Parathyroid adenoma (tissue), 2 donors: ENCODE data around the gene PIEZO1.

Experiments
- H2AFZ ChIP-seq: fragments of 300-600 bp; sonication (generic); one replicate; pipeline ENCODE4 v1.7.0; 2017; ENCODE audit warnings: antibody characterized with exemption, mild to moderate bottlenecking
- H3K27ac ChIP-seq: fragments of 300-600 bp; sonication (generic); one replicate; pipeline ENCODE4 v1.7.0; 2017
- H3K27me3 ChIP-seq: fragments of 300-600 bp; sonication (generic); one replicate; pipeline ENCODE4 v1.7.0; 2017; ENCODE audit warnings: low read length; ENCODE audit not compliant: control insufficient read depth, insufficient read depth
- H3K36me3 ChIP-seq: fragments of 300-600 bp; sonication (generic); one replicate; pipeline ENCODE4 v1.7.0; 2017; ENCODE audit warnings: low read length; ENCODE audit not compliant: control insufficient read depth, insufficient read depth
- H3K4me1 ChIP-seq: fragments of 300-600 bp; sonication (generic); one replicate; pipeline ENCODE4 v1.7.0; 2017; ENCODE audit warnings: control low read depth
- H3K4me2 ChIP-seq: fragments of 300-600 bp; sonication (generic); one replicate; pipeline ENCODE4 v1.7.0; 2017; ENCODE audit warnings: low read length
- H3K4me3 ChIP-seq: fragments of 300-600 bp; sonication (generic); one replicate; pipeline ENCODE4 v1.7.0; 2017; ENCODE audit warnings: low read depth, low read length
- H3K79me2 ChIP-seq: fragments of 300-600 bp; sonication (generic); one replicate; pipeline ENCODE4 v1.7.0; 2017; ENCODE audit warnings: control low read depth
- H3K9ac ChIP-seq: fragments of 300-600 bp; sonication (generic); one replicate; pipeline ENCODE4 v1.7.0; 2017; ENCODE audit warnings: mild to moderate bottlenecking
- H3K9me3 ChIP-seq: fragments of 300-600 bp; sonication (generic); one replicate; pipeline ENCODE4 v1.7.0; 2017; ENCODE audit warnings: low read length; ENCODE audit not compliant: control insufficient read depth
- TF ChIP-seq, protein P1 (sequence below): fragments of 300-600 bp; sonication (generic); IDR thresholded peaks from one replicate; pipeline ENCODE4 v1.7.0; 2017; ENCODE audit warnings: antibody characterized with exemption, mild to moderate bottlenecking
- donor health status: primary hyperparathyroidism.

PIEZO1 gene

GRCh38 chr16:88733630-88734360 is 51.2 kb downstream of the PIEZO1 start:
- TF ChIP-seq, protein P1, sequence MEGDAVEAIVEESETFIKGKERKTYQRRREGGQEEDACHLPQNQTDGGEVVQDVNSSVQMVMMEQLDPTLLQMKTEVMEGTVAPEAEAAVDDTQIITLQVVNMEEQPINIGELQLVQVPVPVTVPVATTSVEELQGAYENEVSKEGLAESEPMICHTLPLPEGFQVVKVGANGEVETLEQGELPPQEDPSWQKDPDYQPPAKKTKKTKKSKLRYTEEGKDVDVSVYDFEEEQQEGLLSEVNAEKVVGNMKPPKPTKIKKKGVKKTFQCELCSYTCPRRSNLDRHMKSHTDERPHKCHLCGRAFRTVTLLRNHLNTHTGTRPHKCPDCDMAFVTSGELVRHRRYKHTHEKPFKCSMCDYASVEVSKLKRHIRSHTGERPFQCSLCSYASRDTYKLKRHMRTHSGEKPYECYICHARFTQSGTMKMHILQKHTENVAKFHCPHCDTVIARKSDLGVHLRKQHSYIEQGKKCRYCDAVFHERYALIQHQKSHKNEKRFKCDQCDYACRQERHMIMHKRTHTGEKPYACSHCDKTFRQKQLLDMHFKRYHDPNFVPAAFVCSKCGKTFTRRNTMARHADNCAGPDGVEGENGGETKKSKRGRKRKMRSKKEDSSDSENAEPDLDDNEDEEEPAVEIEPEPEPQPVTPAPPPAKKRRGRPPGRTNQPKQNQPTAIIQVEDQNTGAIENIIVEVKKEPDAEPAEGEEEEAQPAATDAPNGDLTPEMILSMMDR = no peak
- Histone ChIP-seq H3K27me3 (no peaks in the 10 kb centered on the region), H3K4me1 (peaks cover 24% of the 10 kb centered on the region), H3K9ac (no peak overlapping the region), H3K4me2 (no peak overlapping the region), H3K27ac (no peak overlapping the region), H2AFZ (no peak overlapping the region), H3K36me3 (no peaks in the 10 kb centered on the region), H3K79me2 (no peaks in the 10 kb centered on the region), H3K4me3 (no peak overlapping the region), H3K9me3 (no peaks in the 10 kb centered on the region)

DNA sequence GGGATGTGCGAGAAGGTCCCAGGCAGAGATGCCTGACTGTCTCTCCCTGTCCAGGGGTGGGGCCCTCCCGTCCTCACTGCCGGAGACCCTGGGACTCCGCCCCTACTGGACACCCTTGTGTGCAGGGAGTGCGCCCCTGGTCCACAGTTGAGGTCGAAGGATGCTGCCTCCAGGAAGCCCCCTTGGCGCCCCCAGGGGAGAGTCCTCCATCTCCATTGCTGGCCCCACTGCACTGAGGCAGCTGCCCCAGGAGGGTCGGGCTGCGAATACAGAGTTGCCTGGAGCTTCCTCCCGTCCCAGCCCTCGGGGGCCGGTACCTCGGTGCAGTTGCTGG is 52.1 kb downstream of the PIEZO1 start:
- no peaks in the 10 kb centered on the region for H3K79me2 ChIP-seq
- peaks cover 16% of the 10 kb centered on the region for H3K4me1 ChIP-seq
- H3K27ac ChIP-seq = no peak overlapping the region
- H2AFZ ChIP-seq = no peak overlapping the region
- no peak overlapping the region for H3K4me2 ChIP-seq
- no peaks in the 10 kb centered on the region for H3K36me3 ChIP-seq
- H3K27me3 ChIP-seq = no peaks in the 10 kb centered on the region
- TF ChIP-seq, protein P1 = no peak
- no peak overlapping the region for H3K9ac ChIP-seq
- H3K9me3 ChIP-seq = no peaks in the 10 kb centered on the region
- no peak overlapping the region for H3K4me3 ChIP-seq

DNA sequence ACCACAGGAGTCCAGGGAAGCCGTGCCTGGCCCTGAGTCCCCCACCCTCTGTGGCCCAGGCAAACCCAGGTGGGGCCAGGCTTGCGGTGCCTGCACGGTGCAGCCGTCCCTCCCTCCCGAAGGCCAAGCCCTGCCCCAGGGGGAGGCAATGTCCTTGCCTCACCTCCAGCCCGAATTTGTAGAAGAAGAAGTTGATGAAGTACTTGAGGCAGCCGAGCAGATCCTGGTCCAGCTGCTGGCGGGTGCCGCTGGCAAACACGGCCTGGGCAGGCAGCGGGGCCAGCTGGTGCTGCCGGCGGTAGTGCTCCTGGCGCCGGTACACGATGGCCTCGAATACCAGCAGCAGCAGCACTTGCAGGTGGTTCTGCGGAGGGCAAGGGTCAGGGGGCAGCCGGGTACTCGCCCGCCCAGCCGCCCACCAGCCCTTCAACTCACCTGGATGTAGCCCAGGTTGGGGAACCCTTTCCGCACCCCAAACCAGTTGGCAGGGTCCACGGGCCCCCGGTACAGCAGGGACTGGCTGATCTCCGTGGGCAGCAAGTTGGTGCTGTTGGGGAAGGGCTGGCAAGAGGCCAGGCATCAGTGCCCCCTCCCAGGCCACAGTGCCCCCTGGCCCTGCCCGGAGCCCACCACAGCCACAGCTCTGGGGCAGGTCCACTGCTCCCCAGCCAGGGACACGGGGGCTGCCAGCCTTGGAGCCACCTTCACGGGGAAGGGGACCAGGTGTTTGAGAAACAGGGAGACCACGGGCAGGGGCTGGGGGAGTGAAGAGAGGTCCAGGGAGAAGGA is 52.7 kb downstream of the PIEZO1 start:
- no peaks in the 10 kb centered on the region for H3K27me3 ChIP-seq
- no peak overlapping the region for H2AFZ ChIP-seq
- no peak overlapping the region for H3K4me3 ChIP-seq
- TF ChIP-seq, protein P1 = no peak
- no peak overlapping the region for H3K9ac ChIP-seq
- H3K9me3 ChIP-seq = no peaks in the 10 kb centered on the region
- no peak overlapping the region for H3K4me2 ChIP-seq
- H3K36me3 ChIP-seq = no peaks in the 10 kb centered on the region
- no peaks in the 10 kb centered on the region for H3K79me2 ChIP-seq
- H3K27ac ChIP-seq = no peak overlapping the region
- H3K4me1 ChIP-seq = peaks cover 11% of the 10 kb centered on the region

- Histone ChIP-seq H3K79me2 (no peaks in the 10 kb centered on the region), H3K9ac (no peak overlapping the region), H3K4me2 (no peak overlapping the region), H3K36me3 (no peaks in the 10 kb centered on the region), H3K4me1 (peaks cover 11% of the 10 kb centered on the region), H3K27me3 (no peaks in the 10 kb centered on the region), H2AFZ (no peak overlapping the region), H3K27ac (no peak overlapping the region), H3K9me3 (no peaks in the 10 kb centered on the region), H3K4me3 (no peak overlapping the region)
- TF ChIP-seq, protein P1 = no peak
These were observed 53.3 kb downstream of the PIEZO1 start for GRCh38 chr16:88731699-88732098.
